Activated CD4-positive, CD25-positive, alpha-beta regulatory T cell treated with anti-CD3 and anti-CD28 coated beads, Interleukin-2, amount 50 U/mL, for 24 hours (primary cell): ENCODE data around the gene ADARB1.

Experiments
- ATAC-seq, 2 donors: fragments of 150-1000 bp; cut with Tn5 transposase; one replicate each; pipeline ENCODE4 v1.10.0; 2021; ENCODE audit warnings: mild to moderate bottlenecking in 1 of 2, moderate library complexity in 1 of 2

Gene ADARB1

DNA sequence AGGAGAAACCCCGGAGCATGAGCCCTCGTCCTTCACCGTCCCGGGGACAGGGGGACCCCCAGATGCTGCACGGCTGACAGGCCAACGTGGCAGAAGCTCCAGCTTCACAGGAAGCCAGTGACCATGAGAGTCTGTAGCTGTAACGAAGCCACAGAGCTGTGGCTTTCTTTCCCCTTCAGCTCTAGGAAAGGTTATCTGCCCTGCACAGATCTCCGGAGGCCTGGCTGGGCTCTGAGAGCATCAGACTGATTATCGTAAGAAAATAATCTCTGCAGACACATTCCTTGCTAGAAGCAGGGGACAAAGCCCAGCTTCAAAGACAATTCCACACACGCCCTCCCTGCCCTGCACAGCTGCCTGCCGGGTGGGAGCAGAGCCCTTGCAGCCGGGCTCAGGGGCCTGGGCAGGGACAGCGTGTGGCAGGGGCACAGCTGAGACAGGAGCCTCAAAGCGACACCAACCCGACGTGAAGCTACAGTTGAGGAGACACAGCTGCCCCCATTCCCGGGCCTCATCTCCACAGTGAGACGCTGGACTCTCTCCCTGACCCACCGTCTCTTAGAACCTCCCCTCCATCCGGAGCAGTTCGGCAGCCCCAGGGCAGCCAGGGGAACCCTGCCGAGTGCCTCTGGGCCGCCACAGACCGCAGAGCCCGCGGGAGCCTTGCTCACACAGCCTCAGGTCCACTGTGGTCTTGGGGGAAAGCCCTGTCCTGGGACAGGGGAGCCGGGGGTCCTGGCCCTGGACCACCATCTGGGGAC is 182.7 kb downstream of the ADARB1 start:
- ATAC-seq = no peak

DNA sequence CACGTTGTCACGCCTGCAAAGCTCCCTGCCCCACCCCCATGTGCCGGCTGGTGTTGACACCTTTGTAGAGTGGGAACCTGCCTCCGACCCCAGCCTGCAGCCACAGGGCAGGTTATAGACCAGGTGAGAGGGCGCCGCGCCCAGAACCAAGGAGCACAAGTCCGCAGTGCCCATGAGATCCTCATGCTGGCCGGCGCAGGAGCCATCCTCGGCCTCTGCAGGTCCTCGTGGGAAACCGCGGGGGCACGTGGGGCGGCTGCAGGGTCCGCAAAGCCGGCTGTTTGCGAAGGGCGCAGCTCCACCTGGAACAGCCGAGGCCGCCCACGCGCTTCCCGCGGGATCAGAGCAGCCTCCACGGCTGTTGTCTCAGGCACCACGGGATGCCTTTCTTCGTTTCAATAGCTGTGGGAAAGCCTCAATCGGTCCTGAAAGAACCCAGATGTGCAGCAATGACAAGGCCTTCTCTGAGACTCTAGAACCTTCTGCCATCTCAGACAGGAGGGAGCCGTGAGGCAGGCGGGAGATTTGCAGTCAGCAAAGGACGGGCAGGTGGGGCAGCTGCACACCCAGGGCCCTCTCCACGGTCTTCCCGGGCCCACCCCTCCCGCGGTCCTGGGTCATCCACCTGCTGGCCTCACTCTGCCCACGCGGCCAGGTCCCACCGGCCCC is 183.4 kb downstream of the ADARB1 start:
- no peak for ATAC-seq

DNA sequence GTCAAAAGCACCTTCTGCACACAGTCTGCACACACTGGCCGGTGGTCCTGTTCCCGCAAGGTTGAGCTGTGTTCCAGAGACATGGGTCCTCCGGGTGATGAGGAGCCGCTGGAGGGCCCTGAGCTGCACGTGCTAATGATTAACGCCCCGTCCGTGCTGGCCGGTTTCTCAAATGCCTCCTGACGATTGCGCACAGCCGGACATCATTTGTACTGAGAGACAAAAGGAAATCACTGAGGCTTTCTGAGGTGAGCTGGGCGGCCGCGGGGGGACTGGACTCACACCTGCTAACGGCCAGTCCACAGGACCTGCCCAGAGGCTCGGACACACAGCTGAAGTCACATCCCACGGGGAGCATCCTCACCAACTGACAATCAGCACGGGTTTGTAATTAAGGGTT is 184.1 kb downstream of the ADARB1 start:
- ATAC-seq = no peak

DNA sequence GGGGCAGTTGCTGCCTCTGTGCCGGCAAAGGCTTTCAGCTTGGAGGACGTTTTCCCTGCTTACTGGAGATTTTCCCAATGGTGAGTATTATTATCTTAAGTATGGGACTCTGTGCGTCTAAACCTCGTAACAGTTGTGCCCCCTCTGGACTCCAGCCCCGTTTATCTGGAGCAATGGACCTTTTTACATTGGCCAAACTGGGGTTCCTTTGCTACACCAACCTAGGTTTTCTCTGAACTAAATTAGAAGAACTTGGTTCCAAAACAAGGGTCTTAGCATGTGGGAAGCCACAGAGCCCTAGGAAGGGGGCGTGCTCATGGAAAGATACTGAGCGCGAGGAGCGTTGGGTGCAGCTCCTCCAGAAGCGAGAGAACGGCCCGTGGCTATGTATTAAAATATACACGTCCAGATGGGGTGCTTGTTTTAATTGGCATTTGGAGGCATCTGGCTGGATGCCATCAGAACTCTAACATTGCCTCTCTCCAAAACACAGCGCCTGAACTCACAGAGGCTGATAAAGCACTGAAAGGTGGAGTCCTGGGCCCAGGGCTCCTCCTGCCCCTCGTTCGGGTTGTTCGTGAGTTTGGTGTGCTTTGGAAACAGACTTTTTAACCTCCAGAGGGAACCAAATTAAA is 184.9 kb downstream of the ADARB1 start:
- no peak for ATAC-seq

GRCh38 chr21:45260191-45260825 is 185.9 kb downstream of the ADARB1 start:
- ATAC-seq = no peak

GRCh38 chr21:45261093-45261492 is 186.7 kb downstream of the ADARB1 start:
- ATAC-seq = no peak

DNA sequence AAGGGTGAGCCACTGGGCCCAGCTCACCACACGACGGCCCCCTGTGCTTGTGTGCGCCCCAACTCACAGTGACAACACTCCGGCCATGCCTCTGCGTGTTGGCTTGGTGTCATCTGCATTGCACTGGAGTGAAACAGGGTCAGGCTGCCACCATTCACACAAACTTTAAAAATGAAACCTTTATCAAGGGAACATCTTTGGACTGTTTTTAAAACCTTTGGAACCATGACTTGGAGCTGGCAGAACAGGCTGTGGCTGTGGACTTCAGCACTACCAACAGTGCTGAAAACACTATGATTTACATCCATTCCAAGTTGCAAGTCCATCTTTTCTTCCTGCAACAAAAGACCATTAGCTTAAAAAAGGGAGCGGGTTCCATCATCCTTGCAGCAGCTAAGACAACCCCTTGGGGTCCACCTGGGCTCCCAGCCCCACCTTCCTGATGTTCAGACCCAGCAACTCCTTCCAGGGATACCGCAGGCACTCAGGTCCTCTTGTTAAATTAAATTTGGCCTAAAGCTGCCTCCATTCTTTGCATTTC is 187.7 kb downstream of the ADARB1 start:
- ATAC-seq = no peak

GRCh38 chr21:45262616-45263015 is 188.2 kb downstream of the ADARB1 start:
- ATAC-seq = no peak

GRCh38 chr21:45263534-45263933 is 189.2 kb downstream of the ADARB1 start:
- no peak for ATAC-seq

DNA sequence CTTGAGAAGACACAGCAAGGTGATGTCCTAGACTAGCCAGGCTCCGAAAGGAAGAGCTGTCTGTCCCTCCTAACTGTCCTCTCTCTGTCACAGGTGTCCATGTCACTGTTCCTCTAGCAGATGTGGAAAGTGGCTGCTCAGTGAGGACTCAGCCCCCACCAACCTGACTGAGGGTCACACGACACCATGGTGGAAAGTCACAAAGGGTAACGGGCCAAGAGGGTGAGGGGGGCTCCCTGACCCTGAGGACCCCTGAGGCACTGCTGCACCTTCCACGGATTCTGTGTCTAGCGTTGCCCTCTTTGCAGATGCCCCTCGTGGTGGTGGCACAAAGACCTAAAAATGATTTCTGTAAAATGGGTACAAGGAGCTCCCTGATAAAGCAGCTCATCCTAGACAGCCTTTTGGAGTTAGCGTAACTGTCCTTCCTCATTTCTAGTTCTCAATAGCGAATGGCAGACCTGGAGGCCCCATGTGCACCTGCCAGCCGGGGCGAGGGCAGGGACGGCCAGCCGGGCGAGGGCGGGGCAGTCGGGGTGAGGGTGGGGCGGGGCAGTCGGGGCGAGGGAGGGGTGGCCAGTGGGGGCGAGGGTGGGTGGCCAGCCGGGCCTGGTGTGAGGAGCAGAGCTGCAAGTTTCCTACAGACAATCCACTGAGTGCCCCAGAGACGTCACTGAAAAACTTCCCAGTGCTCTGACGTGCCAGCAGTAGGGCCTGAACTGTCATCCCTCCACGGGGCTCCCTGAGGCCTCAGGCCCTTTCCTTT is 189.9 kb downstream of the ADARB1 start:
- ATAC-seq = no peak

DNA sequence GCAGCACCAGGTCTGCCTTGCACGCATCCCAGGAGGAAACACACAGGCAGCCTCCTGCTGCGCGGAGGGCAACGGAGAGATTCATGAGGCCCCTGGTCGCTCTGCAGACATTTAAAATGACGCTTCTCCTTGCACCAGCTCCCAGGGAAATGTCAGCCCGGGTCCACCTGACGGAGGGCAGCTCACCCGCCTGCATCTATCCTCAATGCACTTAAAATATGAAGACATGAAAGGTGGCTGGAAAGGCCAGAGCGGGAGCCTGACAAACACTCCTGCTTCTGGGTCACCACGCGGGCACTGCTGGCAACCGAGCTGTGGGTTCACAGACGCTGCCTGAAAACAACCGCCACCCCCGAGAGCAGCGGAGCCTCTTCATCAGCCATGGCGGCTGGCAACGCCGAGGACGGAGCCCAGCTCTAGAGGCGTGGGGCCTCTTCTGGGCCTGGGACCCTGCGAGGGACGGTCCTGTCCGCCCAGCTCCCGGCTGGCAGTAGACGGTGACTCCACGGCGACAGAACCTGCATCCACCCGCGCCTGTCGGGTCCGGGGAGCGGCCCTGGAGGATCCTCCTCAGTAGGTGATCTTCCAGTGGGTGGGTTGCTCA is 190.6 kb downstream of the ADARB1 start:
- no peak for ATAC-seq

- no peak for ATAC-seq
Measured at GRCh38 chr21:45265721-45266517, 191.5 kb downstream of the ADARB1 start.

DNA sequence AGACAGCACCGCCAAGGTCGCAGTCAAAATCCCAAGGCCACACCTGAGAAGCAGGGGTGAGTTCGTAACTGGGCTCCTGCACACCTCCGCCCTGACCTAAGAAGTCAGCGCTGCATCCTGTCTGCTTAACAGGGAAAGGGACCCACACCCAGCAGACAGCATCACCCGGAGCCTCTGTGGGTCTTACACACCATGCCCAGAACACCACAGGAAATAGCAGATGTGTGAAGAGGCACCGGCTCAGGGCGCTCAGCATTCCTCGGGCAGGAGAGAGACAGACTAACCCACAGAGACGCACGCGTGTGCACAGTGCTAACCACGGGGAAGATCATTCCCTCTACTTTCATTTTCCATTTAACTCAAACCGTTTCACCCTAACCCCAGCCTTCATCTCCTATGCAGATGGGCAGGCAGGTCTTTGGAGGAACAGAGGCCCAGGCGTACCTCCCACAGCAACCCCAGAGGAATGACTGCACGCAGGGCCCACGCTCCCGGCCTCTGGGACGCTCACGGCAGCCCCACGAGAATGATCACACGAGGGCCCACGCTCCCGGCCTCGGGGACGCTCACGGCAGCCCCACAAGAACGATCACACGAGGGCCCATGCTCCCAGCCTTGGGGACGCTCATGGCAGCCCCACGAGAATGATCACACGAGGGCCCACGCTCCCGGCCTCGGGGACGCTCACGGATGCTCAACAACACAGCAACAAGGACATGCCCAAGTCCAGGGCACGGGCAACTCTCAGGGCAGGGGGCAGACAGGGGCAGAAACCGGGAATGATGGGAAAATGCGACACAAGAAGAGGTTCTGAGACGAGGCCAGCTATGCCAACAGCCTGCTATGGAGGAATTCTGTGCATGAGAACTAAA is 192.4 kb downstream of the ADARB1 start:
- peak; percentile 71 to 80 for ATAC-seq

GRCh38 chr21:45267390-45267760 is 193.0 kb downstream of the ADARB1 start:
- ATAC-seq = no peak

GRCh38 chr21:45269861-45270260 is 195.5 kb downstream of the ADARB1 start:
- no peak for ATAC-seq

DNA sequence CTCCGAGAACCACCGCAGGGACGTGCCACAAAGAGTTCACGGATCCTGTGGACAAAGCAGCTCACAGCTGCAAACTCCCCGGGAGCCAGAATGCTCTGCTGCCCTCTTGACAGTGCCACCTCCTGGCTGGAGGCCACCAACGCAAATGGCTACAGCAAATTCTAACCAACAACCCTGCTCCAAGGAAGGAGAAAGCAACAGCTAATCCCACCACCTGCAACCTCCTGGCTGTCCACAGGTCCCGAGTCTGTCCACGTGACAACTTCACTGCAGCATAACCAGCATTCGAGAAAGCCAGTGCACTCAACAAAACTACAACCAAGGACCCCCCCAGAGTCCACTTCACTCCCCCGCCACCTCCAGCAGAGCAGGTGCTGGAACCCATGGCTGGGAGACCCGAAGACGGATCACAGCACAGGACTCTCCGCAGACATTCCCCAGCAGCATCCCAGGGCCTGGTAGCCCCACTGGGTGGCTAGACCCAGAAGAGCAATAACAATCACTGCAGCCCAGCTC is 196.0 kb downstream of the ADARB1 start:
- no peak for ATAC-seq
